Kidney tubule cell (primary cell): ENCODE results near the gene IKZF1.

Experiments
- DNase-seq: peaks from one replicate; pipeline ENCODE4 v3.0.0-alpha.2; 2018; ENCODE audit warnings: low spot score

IKZF1 gene

DNA sequence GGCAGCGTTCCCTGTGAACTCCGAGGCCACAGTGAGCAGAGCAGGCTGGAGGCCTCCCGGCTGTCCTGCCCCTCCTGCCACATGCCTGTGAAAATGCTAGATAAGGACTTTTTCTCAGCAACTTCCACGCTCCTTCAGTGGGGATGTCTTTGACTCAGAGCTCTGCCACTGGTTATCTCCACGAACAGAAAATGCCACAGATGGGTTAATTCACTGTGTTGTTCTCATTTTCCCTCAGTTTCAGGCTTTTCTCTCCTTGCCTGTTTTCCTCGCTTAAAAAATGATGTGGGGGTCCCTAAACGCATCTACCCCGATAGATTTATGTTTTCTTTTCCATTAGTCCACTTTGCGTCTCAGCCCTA lies 51.3 kb downstream of the IKZF1 start:
- DNase-seq: no peak

- no peak for DNase-seq
These were observed 51.9 kb downstream of the IKZF1 start for GRCh38 chr7:50356212-50356944.

DNA sequence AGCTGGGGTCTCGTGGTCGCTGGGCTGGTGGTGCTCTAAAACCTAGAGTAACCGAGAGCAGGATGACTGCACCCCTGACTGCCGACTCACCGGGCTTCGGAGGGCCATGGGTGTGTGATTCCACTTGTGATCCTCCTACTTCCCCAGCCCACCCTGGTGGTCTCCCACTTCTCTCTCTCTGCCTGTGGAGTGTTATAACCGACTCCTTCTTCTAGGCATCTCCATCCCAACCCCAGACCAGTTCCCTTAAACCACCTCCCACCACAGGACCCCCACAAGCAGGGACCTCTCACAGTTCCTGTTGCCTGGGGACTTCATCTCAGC lies 52.4 kb downstream of the IKZF1 start:
- no peak for DNase-seq

GRCh38 chr7:50357426-50357825 lies 52.9 kb downstream of the IKZF1 start:
- no peak for DNase-seq

- DNase-seq: no peak
These were observed 53.7 kb downstream of the IKZF1 start for GRCh38 chr7:50358041-50358705.

GRCh38 chr7:50358779-50359178 lies 54.3 kb downstream of the IKZF1 start:
- no peak for DNase-seq

- no peak for DNase-seq
These were observed 54.9 kb downstream of the IKZF1 start for GRCh38 chr7:50359258-50359994.

DNA sequence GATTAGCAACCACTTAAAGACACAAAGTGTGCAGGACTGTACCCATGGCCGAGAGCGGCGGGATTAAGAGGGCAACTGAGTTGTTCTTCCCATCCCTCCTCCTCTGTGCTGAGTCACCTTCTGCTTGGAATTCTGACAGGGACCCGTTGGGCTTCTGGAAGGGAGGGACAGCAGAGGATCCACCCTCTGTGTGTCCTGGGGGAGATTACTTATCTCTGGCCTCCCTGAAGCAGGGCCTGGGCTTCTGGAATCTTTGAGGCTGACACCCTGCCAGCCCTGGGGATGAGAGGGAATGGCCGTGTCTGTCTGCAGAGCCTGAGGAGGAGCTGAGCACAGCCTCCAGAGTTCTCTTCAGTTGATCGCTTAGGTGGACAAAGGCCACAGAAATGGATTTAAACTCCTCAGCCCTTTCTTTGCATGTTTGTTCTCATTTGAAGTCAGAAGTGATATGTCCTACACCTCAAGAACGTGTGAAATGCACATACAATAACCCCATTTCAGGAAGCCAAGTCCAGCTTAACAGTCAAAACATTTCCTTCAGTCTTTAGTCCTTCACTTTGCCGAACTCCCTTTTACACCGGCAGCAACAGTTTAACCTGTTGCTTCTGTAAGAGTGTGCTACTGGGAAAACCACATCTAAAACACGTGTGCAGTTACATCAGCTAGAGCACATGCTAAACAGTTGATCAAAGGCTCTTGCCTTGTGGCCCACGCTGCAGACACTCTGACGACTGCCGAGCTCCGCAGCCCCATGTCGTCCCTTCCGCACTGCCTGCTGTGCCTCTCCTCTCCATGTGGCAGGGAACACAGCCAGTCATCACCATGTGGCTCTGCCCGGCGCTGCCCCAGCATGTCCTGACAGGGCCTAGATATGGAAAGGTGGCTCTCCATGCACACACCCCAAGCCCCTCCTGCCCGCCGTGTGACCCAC lies 55.7 kb downstream of the IKZF1 start:
- DNase-seq: no peak

DNA sequence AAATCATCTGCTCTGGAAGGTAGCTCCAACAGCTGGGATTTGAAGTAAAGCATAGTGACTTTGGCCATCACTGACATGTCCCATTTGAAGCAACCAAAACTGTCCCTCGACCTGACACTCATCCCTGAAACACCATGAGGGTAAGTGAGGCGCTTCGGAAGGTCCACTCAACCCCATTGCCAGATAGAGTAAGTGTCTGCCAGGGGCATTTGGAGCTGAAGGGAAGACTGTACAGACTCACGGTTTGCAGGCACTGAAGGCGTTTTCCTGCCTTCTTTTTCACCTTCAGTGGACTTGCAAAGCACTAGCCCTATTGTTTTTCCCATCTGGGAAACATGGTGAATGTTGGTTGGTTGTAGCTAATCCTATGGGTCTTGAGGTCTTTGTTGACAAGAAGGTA lies 57.6 kb downstream of the IKZF1 start:
- no peak for DNase-seq

DNA sequence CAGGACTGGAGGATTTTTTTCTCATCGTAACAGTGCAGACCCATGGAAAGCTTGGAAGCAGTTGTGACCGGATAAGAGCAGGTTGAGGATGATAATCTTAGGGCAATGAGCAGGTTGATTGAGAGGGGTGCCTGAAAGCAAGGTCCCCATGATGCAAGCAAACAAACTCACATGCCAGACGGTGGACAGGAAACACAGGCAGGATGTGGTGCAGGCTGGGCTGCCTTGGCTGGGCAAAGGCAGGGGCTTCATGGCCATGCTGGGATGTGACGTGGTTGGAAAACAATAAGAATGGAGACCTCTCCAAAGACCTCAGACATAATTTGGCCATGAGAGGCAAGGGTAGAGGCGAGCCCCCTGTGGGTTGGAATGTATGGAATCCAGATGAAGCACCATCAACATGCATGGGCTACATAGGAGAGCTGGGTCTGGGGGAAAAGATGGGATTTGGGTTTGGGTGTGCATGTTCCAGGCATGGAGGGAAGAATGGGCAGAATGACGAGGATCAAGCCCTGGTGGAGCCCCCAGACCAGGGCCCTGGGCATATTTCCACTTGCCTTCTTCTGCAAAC lies 58.3 kb downstream of the IKZF1 start:
- DNase-seq: no peak

DNA sequence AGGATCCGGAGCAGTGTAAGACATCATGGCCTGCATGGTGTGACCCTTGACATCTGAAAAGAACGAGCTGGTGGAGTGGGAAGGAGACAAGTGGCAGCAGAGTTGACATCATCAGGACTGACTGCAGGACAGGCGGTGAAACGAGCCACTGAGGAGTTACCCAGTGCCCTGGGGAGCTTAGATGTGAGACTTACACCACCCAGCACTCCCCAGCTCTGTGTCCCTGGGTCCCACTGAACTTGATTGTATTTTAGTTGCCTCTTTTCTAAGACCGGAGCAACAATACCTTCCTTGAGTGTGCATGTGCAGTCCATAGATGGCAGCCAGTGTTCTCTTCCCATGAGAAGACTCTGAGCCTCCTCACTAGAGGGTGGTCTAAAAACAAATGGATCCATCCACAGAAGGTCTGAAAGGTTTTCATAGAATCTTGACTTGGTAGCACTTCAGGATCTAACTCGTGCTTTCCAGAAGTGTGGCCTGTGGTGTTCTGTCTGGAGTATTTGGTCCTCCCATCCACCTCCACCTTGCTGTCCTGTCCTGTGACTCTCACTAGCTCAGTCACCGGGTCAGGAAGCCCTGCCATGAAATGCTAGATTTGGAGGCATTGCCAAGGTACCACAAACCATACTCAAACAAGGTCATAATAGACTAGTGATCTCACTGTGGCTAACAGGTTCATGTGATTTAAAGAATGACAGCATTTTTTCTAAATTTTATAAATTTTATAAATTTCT lies 59.0 kb downstream of the IKZF1 start:
- no peak for DNase-seq

GRCh38 chr7:50364645-50365044 lies 60.1 kb downstream of the IKZF1 start:
- DNase-seq: peak; percentile 25

DNA sequence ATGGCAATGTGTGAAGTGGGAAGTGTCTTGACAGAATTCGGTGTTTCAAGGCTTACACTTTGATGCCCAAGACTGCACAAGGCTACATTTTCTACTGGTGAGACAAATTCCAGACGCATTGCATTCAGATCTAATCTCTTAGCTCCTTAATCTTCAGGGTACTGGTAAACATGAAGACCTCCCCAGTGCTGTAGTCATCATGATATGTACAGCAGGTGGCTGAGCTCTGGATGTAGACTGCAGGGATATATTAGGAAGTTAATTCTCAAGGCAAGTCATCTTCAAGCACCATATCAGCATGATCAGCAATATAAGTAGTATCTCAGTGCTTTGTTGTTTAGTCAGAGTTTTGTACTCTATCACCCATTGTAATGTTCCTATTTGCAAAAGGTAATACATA lies 61.8 kb downstream of the IKZF1 start:
- DNase-seq: no peak

DNA sequence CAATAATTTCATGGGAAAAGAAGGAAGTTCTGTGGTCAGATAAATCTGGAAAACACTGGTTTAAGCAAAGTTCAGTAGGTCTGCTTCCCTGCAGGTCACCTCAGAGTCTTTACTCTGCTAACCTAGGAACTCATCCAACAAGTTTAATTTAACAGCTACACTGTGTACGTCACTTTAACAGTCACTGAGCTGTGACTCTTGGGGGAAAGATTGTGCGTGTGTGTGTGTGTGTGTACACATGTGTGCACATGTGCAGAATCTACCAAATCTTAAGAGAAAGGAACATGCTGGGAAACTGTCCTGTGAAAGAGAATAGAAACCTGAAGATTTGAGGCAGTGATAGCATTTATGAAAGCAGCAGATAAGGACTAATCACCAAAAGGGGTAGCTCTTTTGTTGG lies 62.6 kb downstream of the IKZF1 start:
- no peak for DNase-seq

DNA sequence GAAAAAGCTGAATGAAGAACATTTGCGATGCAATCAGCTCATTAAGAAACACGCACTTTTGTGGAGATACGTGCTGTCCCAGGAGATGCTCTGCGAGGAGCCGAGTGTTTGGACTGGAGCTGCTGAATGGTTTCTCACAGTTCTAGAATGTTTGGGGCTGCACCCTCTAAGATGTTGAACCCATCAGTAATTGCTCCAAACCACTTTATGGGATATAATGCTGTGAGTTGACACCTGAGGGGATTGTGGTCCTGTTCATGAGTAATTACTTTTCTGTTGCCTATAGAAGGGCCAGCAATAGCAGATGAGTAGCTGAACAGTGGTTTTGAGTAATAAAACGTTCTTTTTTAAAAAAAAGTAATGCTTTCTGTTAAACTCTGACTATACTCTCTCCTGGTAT lies 63.1 kb downstream of the IKZF1 start:
- DNase-seq: no peak

GRCh38 chr7:50368366-50368765 lies 63.9 kb downstream of the IKZF1 start:
- no peak for DNase-seq

DNA sequence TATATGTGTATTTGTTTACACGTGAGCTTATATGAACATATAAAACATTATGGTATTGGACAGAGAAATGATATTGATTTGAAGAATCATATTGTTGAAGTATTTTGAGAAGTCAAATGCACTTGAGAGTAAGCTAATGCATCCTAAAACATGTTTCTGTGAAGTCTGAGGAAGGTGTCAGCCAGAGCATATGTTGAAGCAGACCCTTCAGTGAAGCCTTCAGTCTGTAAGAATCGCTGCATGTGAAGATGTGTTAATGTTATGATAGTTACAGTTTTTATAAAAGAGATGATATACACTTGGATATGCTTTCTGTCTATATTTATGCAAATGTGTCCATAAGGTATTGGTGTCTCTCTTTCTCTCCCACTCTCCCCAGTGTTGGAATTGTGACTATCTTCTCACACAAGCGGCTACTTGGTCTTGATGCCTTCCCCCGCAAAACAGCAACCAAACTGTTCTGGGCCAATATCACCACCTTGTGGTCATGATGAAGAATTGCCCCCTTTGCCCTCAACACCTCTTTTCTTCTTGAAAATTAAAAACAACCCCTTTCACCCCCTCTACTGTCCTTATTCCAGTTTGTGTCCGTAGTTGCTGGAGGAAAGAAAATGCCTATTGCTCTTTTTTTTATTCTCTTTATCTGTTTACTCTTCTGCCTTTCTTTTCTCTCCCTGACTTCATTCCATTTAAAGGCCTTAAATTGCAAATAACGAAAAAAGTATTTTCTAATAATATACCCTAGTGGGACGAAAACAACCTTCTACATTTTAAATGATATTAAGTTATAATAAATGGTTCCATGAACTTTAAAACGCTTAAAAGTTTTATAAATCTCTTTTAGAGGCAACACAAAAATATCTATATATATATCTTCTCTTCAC lies 64.9 kb downstream of the IKZF1 start:
- peak; percentile 38 for DNase-seq

DNA sequence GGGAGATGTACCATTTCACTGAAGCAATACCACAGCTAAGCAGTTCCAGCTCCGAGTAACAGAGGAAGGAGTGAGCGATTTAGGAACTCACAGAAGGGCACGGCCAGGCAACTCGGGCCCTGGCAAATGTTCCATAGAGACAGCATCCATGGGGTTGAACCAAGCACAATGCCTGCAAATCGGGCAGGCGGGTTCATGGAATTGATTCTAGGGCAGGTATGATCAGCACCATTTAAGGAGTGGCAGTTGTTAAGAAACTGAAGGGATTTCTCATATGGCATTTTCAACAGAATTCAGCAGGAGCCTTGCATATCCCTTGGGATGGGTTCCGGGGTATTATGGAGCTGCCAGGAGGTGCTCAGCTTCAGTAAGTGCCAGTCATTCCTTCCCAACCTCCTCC lies 66.4 kb downstream of the IKZF1 start:
- no peak for DNase-seq

- DNase-seq: no peak
These were observed 67.1 kb downstream of the IKZF1 start for GRCh38 chr7:50371551-50372021.

- DNase-seq: no peak
These were observed 68.4 kb downstream of the IKZF1 start for GRCh38 chr7:50372923-50373322.
